OCI-LY3 (cell line): ENCODE results near the gene KRT10.

Experiments
- H2AFZ ChIP-seq: fragments of 200-600, 300-600 bp; shearing (Covaris generic); 2 replicates; pipeline ENCODE4 v1.6.0; 2014; ENCODE audit warnings: antibody characterized with exemption, low read depth, low read length
- H3K27ac ChIP-seq: fragments of 200-600, 300-600 bp; sonication (generic); 2 replicates; pipeline ENCODE4 v1.5.1; 2014; ENCODE audit warnings: mild to moderate bottlenecking, low read length, moderate library complexity, mixed read lengths
- H3K27me3 ChIP-seq: fragments of 200-600, 300-600 bp; sonication (generic); 2 replicates; pipeline ENCODE4 v1.6.1; 2014; ENCODE audit warnings: low read depth, low read length, mixed read lengths
- H3K36me3 ChIP-seq: fragments of 200-600, 300-600 bp; sonication (generic); replicated peaks from 2 replicates; pipeline ENCODE3; 2014; ENCODE audit warnings: low read depth, low read length, mixed read lengths
- H3K4me1 ChIP-seq: fragments of 300-600, 200-600 bp; sonication (generic); 2 replicates; pipeline ENCODE4 v1.6.1; 2014; ENCODE audit warnings: low read length, mixed read lengths
- H3K4me2 ChIP-seq: fragments of 200-600, 300-600 bp; sonication (generic); 2 replicates; pipeline ENCODE4 v1.6.1; 2014; ENCODE audit warnings: low read length, mixed read lengths
- H3K4me3 ChIP-seq: fragments of 300-600, 200-600 bp; sonication (generic); 2 replicates; pipeline ENCODE4 v1.5.1; 2014; ENCODE audit warnings: antibody characterized with exemption, mild to moderate bottlenecking, low read length, moderate library complexity
- H3K79me2 ChIP-seq: fragments of 300-600, 200-600 bp; shearing (Covaris generic); 2 replicates; pipeline ENCODE4 v1.6.1; 2014; ENCODE audit warnings: mild to moderate bottlenecking, low read length, mixed read lengths
- H3K9ac ChIP-seq: fragments of 300-600, 200-600 bp; shearing (Covaris generic); 2 replicates; pipeline ENCODE4 v1.6.0; 2014; ENCODE audit warnings: mild to moderate bottlenecking, low read length, moderate library complexity
- H3K9me3 ChIP-seq: fragments of 200-600, 300-600 bp; shearing (Covaris generic); 2 replicates; pipeline ENCODE4 v1.6.1; 2014; ENCODE audit warnings: low read length, mixed read lengths; ENCODE audit not compliant: insufficient read depth
- H4K20me1 ChIP-seq: fragments of 200-600, 300-600 bp; sonication (generic); 2 replicates; pipeline ENCODE4 v1.6.1; 2016; ENCODE audit warnings: low read length, mixed read lengths; ENCODE audit not compliant: insufficient read depth
- CTCF ChIP-seq: fragments of 200-600, 300-600 bp; sonication (generic); IDR thresholded peaks from 2 replicates; pipeline ENCODE4 v1.5.1; 2014; ENCODE audit warnings: antibody characterized with exemption, low read length, low read depth
- EZH2phosphoT487 ChIP-seq: fragments of 200-600 bp; shearing (Covaris generic); IDR thresholded peaks from 2 replicates; pipeline ENCODE4 v1.6.1; 2018; ENCODE audit warnings: antibody characterized with exemption, mixed run types, low read depth

The KRT10 gene

GRCh38 chr17:40857535-40857934 is 35.1 kb upstream of the KRT10 start:
- Histone ChIP-seq H3K27ac (no peak overlapping the region), H2AFZ (no peak overlapping the region), H3K4me2 (no peak overlapping the region), H3K79me2 (no peaks in the 10 kb centered on the region), H3K27me3 (peaks cover 10% of the 10 kb centered on the region; the same call in 1 of the 2 replicates), H4K20me1 (no peaks in the 10 kb centered on the region), H3K9ac (no peak overlapping the region), H3K9me3 (no peaks in the 10 kb centered on the region), H3K36me3 (no peaks in the 10 kb centered on the region), H3K4me3 (no peak overlapping the region), H3K4me1 (no peaks in the 10 kb centered on the region)
- TF ChIP-seq CTCF: no peak
- TF ChIP-seq EZH2phosphoT487: no peak

- H3K36me3 ChIP-seq: no peaks in the 10 kb centered on the region
- no peaks in the 10 kb centered on the region for H3K79me2 ChIP-seq
- H3K9ac ChIP-seq: no peak overlapping the region
- no peak overlapping the region for H3K4me3 ChIP-seq
- peaks cover 11% of the 10 kb centered on the region; the same call in 1 of the 2 replicates for H3K27me3 ChIP-seq
- H4K20me1 ChIP-seq: no peaks in the 10 kb centered on the region
- no peak overlapping the region for H3K4me2 ChIP-seq
- no peaks in the 10 kb centered on the region for H3K9me3 ChIP-seq
- no peak overlapping the region for H3K27ac ChIP-seq
- H3K4me1 ChIP-seq: no peaks in the 10 kb centered on the region
- no peak overlapping the region for H2AFZ ChIP-seq
- TF ChIP-seq EZH2phosphoT487 (no peak), CTCF (no peak)
Observed at GRCh38 chr17:40854175-40854814, 31.9 kb upstream of the KRT10 start.

- TF ChIP-seq EZH2phosphoT487: no peak
- TF ChIP-seq CTCF: no peak
- no peaks in the 10 kb centered on the region for H3K9me3 ChIP-seq
- H3K9ac ChIP-seq: no peak overlapping the region
- H3K27me3 ChIP-seq: peaks cover 17% of the 10 kb centered on the region; the same call in 1 of the 2 replicates
- H2AFZ ChIP-seq: no peak overlapping the region
- H4K20me1 ChIP-seq: no peaks in the 10 kb centered on the region
- no peaks in the 10 kb centered on the region for H3K4me1 ChIP-seq
- no peak overlapping the region for H3K4me3 ChIP-seq
- H3K4me2 ChIP-seq: no peak overlapping the region
- H3K79me2 ChIP-seq: no peaks in the 10 kb centered on the region
- H3K36me3 ChIP-seq: no peaks in the 10 kb centered on the region
- H3K27ac ChIP-seq: no peak overlapping the region
Observed at GRCh38 chr17:40852364-40852763, 29.9 kb upstream of the KRT10 start.

- Histone ChIP-seq H3K27ac (no peak overlapping the region), H3K4me2 (no peak overlapping the region), H3K4me1 (no peaks in the 10 kb centered on the region), H3K27me3 (peaks cover 17% of the 10 kb centered on the region; the same call in 1 of the 2 replicates), H3K4me3 (no peak overlapping the region), H3K79me2 (no peaks in the 10 kb centered on the region), H3K36me3 (no peaks in the 10 kb centered on the region), H4K20me1 (no peaks in the 10 kb centered on the region), H3K9ac (no peak overlapping the region), H3K9me3 (no peaks in the 10 kb centered on the region), H2AFZ (no peak overlapping the region)
- no peak for TF ChIP-seq EZH2phosphoT487
- no peak for TF ChIP-seq CTCF
Observed at GRCh38 chr17:40850293-40850972, 28.0 kb upstream of the KRT10 start.
